Esophagus muscularis mucosa (tissue), 4 donors: ENCODE results near the gene PPP1R37. TPM values are rescaled to one million over a fixed set of nuclear protein-coding genes. Genes with fewer than 3 reads are reported as not detected.
A peak's percentile ranks its signal among the peaks of the same experiment; 100 is the strongest.
"Not testable (repeated sequence)": the region's sequence is repeated elsewhere in the genome, so short reads cannot be mapped to it uniquely, and the experiment has no call there.

ENCODE experiments used
- DNase-seq: peaks from one replicate; pipeline ENCODE4 v3.0.0-alpha.2; 2017; ENCODE audit errors: extremely low spot score
- H3K27ac ChIP-seq, 4 donors: fragments of 200-600 bp; sonication (generic); replicated peaks in 1 of 4; 1 replicate in 3 of 4; 2 replicates in 1 of 4; pipeline ENCODE4 v1.5.1; 2016 to 2019; ENCODE audit warnings: mild to moderate bottlenecking in 1 of 4
- H3K27me3 ChIP-seq, 4 donors: fragments of 200-600 bp; sonication (generic); one replicate each; pipeline versions ENCODE4 v1.5.1 to v1.6.0; 2016 to 2019
- H3K36me3 ChIP-seq, 4 donors: fragments of 200-600 bp; sonication (generic); one replicate each; pipeline ENCODE4 v1.5.1; 2016 to 2019
- H3K4me1 ChIP-seq, 4 donors: fragments of 200-600 bp; sonication (generic); one replicate each; pipeline ENCODE4 v1.5.1; 2016 to 2019
- H3K4me3 ChIP-seq, 4 donors: fragments of 200-600 bp; sonication (generic); 1 replicate in 2 of 4; 2 replicates in 2 of 4; pipeline ENCODE4 v1.5.1; 2016 to 2019; ENCODE audit warnings: mild to moderate bottlenecking in 4 of 4, moderate library complexity in 1 of 4
- H3K9me3 ChIP-seq, 4 donors: fragments of 200-600 bp; sonication (generic); 1 replicate in 3 of 4; 2 replicates in 1 of 4; pipeline ENCODE4 v1.5.1; 2016 to 2019
- EP300 ChIP-seq: sonication (generic); formaldehyde crosslinking; IDR thresholded peaks from one replicate; pipeline ENCODE4 v1.6.1; 2017; ENCODE audit warnings: antibody characterized with exemption
- POLR2A ChIP-seq: fragments of 450-650 bp; IDR thresholded peaks from one replicate; pipeline ENCODE4 v1.6.1; 2017; ENCODE audit warnings: antibody characterized with exemption, moderate library complexity, mild to moderate bottlenecking, low read depth
- POLR2AphosphoS5 ChIP-seq, 2 donors: sonication (generic); formaldehyde crosslinking; IDR thresholded peaks; one replicate each; pipeline ENCODE4 v1.6.1; 2017; ENCODE audit warnings: antibody characterized with exemption in 2 of 2
- WGBS: methylation state at CpG from one replicate; pipeline ENCODE4 v1.1.5; 2018; 5-methylcytosine and 5-hydroxymethylcytosine counted together
- intact Hi-C: fragments of 100-400 bp; cut with DNase I; formaldehyde crosslinking; loops from one replicate; pipeline ENCODE4 v1.15.1; 2023
- total RNA-seq, 4 donors: library from RNA; depleted of rRNA; stranded (reverse); fragments of >200 nt; gene quantifications; one replicate each; pipeline versions ENCODE4 v1.1.0 to v1.2.1, GENCODE V29; 2016
- TF ChIP-seq, protein P1 (sequence below), 3 experiments: fragments of 200-600 bp in 2 of 3; fragments of 450-650 bp in 1 of 3; sonication (generic) in 2 of 3; IDR thresholded peaks; one replicate each; pipeline ENCODE4 v1.5.1; 2017 to 2019; ENCODE audit warnings: antibody characterized with exemption in 3 of 3, mild to moderate bottlenecking in 2 of 3, moderate library complexity in 1 of 3

Gene PPP1R37
- total RNA-seq, 4 donors from 2014 or later = 21.0 to 46.7 (median 28.3) TPM

DNA sequence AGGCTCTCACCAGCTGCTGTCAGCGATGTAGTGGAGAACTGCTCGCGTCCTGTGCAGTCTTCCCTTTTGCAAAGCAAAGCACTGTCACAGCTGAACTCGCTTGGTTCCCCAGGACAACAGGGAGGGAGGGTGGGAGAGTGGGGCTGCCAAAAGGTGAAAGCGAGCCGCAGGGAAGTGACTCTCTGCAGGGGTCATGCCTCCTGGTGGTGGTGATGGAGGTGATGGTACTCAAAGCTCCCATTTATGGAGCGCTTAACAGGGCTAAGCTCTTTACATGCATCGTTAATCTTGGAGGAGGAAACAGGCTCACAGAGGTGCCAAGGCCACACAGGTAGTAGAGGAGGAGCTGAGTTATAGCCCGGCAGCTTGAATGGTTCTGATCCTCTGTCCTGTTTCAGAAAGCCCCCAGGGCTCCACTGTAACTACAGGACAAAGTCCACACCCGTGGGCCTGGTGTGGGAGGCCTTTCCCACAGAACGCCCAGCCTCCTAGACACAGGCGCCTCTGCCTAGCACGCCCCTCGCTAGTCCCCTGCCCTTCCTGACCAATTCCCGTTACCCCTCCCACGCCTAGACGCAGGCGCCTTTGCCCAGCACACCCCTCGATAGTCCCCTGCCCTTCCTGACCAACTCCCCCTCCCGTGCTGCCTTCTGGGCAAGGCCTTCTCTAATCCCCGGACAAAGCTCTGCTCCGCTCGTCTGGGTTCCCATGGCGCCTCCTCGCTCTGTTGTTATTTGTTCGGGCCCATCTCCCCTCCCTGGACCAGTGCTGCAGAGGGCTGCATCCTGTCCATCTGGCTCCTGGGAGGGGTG, 10.7 kb downstream of the PPP1R37 start:
- Histone ChIP-seq H3K9me3 (no peaks in the 10 kb centered on the region), H3K4me3 (peak overlapping the region in 3 of 4 donors; percentile 15 to 40 (median 30)), H3K27ac (peak overlapping the region in 1 of 4 donors; percentile 31), H3K36me3 (peaks cover 0 to 6% (median 0%) of the 10 kb centered on the region in 4 donors), H3K27me3 (no peaks in the 10 kb centered on the region), H3K4me1 (peaks cover 40 to 69% (median 50%) of the 10 kb centered on the region in 4 donors)
- TF ChIP-seq POLR2AphosphoS5 (IDR thresholded peaks at IDR 0.05) (no peak), POLR2A (no peak), EP300 (no peak)
- intact Hi-C loops = no loop called here
- 69% methylated on average over 18 of the region's 26 CpGs for WGBS
- DNase-seq = no peak

DNA sequence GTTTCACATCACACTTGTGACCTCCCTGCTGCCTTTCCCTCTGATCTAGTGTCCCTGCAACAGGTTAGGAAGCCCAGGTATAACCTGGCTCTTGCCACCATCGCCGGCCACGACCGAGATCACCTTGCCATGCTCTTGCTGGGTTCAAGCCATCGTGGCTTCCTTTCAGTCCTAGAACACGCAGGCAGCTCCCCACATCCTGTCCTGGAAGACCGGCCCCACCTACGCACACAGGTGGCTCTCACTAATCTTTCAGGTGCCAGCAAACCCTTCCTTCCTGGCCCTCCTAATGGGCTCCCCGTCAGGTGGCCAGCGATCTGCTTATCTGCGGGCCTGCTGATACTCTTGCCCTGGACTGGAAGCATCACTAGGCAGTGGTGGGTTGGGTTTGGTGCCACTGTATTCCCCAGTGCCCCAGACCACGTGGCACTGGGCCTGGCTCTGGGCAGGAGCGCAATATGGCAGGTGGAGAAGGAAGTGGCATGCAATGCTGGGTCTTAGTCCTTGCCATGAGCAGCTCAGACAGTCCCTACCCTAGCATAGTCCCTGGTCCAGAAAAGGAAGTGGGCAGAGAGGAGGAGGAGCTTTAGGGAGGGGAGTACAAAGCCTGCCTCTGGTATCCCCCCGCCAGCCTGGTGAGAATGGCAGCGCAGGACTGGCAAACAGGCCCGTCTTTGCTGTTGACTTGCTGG, 11.8 kb downstream of the PPP1R37 start:
- intact Hi-C loops = no loop called here
- no peak for DNase-seq
- Histone ChIP-seq H3K27ac (no peak overlapping the region), H3K27me3 (no peaks in the 10 kb centered on the region), H3K4me3 (no peak overlapping the region), H3K9me3 (no peaks in the 10 kb centered on the region), H3K4me1 (peaks cover 32 to 58% (median 39%) of the 10 kb centered on the region in 4 donors), H3K36me3 (peaks cover 0 to 6% (median 0%) of the 10 kb centered on the region in 4 donors)
- WGBS = 82% methylated on average over 16 of the region's 16 CpGs
- TF ChIP-seq EP300 = no peak
- no peak for TF ChIP-seq POLR2A
- TF ChIP-seq, protein P1, sequence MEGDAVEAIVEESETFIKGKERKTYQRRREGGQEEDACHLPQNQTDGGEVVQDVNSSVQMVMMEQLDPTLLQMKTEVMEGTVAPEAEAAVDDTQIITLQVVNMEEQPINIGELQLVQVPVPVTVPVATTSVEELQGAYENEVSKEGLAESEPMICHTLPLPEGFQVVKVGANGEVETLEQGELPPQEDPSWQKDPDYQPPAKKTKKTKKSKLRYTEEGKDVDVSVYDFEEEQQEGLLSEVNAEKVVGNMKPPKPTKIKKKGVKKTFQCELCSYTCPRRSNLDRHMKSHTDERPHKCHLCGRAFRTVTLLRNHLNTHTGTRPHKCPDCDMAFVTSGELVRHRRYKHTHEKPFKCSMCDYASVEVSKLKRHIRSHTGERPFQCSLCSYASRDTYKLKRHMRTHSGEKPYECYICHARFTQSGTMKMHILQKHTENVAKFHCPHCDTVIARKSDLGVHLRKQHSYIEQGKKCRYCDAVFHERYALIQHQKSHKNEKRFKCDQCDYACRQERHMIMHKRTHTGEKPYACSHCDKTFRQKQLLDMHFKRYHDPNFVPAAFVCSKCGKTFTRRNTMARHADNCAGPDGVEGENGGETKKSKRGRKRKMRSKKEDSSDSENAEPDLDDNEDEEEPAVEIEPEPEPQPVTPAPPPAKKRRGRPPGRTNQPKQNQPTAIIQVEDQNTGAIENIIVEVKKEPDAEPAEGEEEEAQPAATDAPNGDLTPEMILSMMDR (IDR thresholded peaks at IDR 0.05) = no peak

DNA sequence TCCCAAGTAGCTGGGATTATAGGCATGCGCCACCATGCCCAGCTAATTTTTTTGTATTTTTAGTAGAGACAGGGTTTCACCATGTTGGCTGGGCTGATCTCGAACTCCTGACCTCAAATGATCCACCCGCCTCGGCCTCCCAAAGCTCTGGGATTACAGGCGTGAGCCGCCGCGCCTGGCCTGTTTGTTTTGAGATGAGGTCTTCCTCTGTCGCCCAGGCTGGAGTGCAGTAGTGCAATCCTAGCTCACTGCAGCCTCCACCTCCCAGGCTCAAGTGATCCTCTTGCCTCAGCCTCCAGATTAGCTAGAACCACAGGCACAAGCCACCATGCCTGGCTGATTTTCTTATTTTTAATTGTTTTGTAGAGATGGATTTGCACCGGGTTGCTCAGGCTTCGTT, 13.4 kb downstream of the PPP1R37 start:
- H3K4me1 ChIP-seq = peaks cover 25 to 43% (median 29%) of the 10 kb centered on the region in 4 donors
- H3K9me3 ChIP-seq, intact Hi-C loops, H3K27me3 ChIP-seq, DNase-seq, H3K36me3 ChIP-seq, H3K27ac ChIP-seq, H3K4me3 ChIP-seq: not testable (repeated sequence)
- 95% methylated on average over 11 of the region's 11 CpGs for WGBS

DNA sequence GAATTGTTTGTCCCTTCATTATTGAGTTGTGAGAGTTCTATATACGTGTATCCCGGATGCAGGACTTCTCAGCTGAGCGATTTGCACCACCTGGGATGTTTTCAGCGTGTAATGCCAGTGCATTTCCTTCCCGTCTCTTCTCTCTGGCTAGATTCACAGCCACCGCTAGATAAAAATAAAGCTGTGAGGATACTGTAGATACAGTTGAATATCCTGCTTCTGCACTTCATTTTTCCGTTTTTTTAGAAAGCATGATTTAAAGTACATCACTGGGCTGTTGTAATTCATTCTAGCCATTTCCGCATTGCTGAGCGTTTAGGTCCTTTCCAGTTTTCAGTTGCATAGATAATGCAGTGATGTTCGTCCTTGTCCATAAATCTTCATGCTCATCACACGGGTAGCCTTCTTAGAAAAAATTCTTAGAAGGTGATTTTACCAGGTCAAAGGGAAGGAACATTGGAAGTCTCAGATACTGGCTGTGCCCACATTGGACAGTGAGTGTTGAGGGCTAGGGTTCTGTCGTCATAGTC, 14.7 kb downstream of the PPP1R37 start:
- no peaks in the 10 kb centered on the region for H3K36me3 ChIP-seq
- peaks cover 22 to 30% (median 25%) of the 10 kb centered on the region in 4 donors for H3K4me1 ChIP-seq
- no peak overlapping the region for H3K27ac ChIP-seq
- no peak for DNase-seq
- TF ChIP-seq, protein P1 (IDR thresholded peaks at IDR 0.05) = no peak
- TF ChIP-seq EP300 (no peak), POLR2AphosphoS5 (IDR thresholded peaks at IDR 0.05) (no peak), POLR2A (no peak)
- 84% methylated on average over 12 of the region's 12 CpGs for WGBS
- H3K4me3 ChIP-seq = no peak overlapping the region
- H3K9me3 ChIP-seq = no peaks in the 10 kb centered on the region
- intact Hi-C loops = no loop called here
- H3K27me3 ChIP-seq = no peaks in the 10 kb centered on the region

DNA sequence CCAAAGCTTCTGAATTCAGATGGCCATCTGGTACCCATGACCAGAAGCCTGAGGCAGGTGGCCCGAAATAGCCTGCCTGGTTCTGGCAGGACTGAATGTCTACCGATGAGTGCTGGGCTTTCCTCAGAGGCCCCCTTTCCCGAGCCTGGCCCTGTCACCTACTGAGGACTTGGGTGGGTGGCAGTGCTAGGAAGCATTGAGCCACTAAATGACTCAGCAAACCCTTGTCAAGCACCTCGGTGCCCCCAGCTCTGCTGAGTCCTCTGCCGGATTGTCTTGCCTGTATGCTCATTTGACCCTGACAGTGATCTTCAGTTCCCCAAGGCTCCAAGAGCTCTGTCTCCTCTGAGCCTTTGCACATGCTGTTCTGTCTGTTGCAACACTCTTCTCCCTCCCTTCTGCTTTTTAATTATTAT, 17.9 kb downstream of the PPP1R37 start:
- 83% methylated on average over 2 of the region's 5 CpGs for WGBS
- H3K4me1 ChIP-seq = peaks cover 0 to 16% (median 4%) of the 10 kb centered on the region in 4 donors
- no peak for DNase-seq
- intact Hi-C loops = no loop called here
- no peak overlapping the region for H3K4me3 ChIP-seq
- H3K36me3 ChIP-seq = no peaks in the 10 kb centered on the region
- no peak overlapping the region for H3K27ac ChIP-seq
- no peaks in the 10 kb centered on the region for H3K9me3 ChIP-seq
- no peaks in the 10 kb centered on the region for H3K27me3 ChIP-seq
- TF ChIP-seq EP300 (no peak), POLR2AphosphoS5 (IDR thresholded peaks at IDR 0.05) (no peak), POLR2A (no peak)
- TF ChIP-seq, protein P1 (IDR thresholded peaks at IDR 0.05) = no peak
